Stimulated activated naive CD8-positive, alpha-beta T cell treated with anti-CD3 and anti-CD28 coated beads, Interleukin-15, amount 100 ng/mL, for 72 hours (primary cell): Measurements from ENCODE around the gene NT5DC2.
A peak's percentile ranks its signal among the peaks of the same experiment; 100 is the strongest.

Experiments used
- ATAC-seq: fragments of 150-1000 bp; cut with Tn5 transposase; 2 replicates; pipeline ENCODE4 v1.10.0; 2021; ENCODE audit warnings: mild to moderate bottlenecking, moderate library complexity
- DNase-seq, 2 donors: peaks; one replicate each; pipeline ENCODE4 v3.0.0; 2021 to 2022
- H3K27ac Mint-ChIP-seq, 2 donors: one replicate each; pipeline ENCODE4 v1.8.0; 2022; ENCODE audit warnings: mild to moderate bottlenecking in 2 of 2, mixed read lengths in 2 of 2, moderate library complexity in 2 of 2
- H3K27me3 Mint-ChIP-seq: one replicate; pipeline ENCODE4 v1.8.0; 2022; ENCODE audit warnings: mixed read lengths
- H3K4me1 Mint-ChIP-seq: one replicate; pipeline ENCODE4 v1.8.0; 2022; ENCODE audit warnings: mild to moderate bottlenecking, mixed read lengths
- H3K4me3 Mint-ChIP-seq, 2 donors: one replicate each; pipeline ENCODE4 v1.8.0; 2022; ENCODE audit warnings: mild to moderate bottlenecking in 2 of 2, mixed read lengths in 2 of 2, moderate library complexity in 1 of 2
- H3K9me3 Mint-ChIP-seq, 2 donors: one replicate each; pipeline ENCODE4 v1.8.0; 2022; ENCODE audit warnings: mixed read lengths in 2 of 2

Gene NT5DC2

GRCh38 chr3:52546111-52546901 is 12.6 kb upstream of the NT5DC2 start:
- no peak for DNase-seq
- Mint-ChIP-seq H3K9me3 (no peaks in the 10 kb centered on the region), H3K27me3 (no peaks in the 10 kb centered on the region), H3K4me1 (peaks cover 8% of the 10 kb centered on the region), H3K4me3 (no peak overlapping the region), H3K27ac (peak overlapping the region in 1 of 2 donors; percentile 40)
- ATAC-seq, result no peak

- H3K27me3 Mint-ChIP-seq, result no peaks in the 10 kb centered on the region
- no peak overlapping the region for H3K4me3 Mint-ChIP-seq
- H3K9me3 Mint-ChIP-seq, result no peaks in the 10 kb centered on the region
- peaks cover 8% of the 10 kb centered on the region for H3K4me1 Mint-ChIP-seq
- DNase-seq, result no peak
- H3K27ac Mint-ChIP-seq, result peak overlapping the region; percentile 27 to 75
- ATAC-seq, result no peak
These were observed 11.3 kb upstream of the NT5DC2 start for GRCh38 chr3:52544937-52545336.

- no peak for ATAC-seq
- Mint-ChIP-seq H3K4me3 (no peak overlapping the region), H3K9me3 (no peaks in the 10 kb centered on the region), H3K27me3 (no peaks in the 10 kb centered on the region), H3K4me1 (peaks cover 42% of the 10 kb centered on the region), H3K27ac (no peak overlapping the region)
- no peak for DNase-seq
These were observed 7.4 kb upstream of the NT5DC2 start for GRCh38 chr3:52541050-52541449.

GRCh38 chr3:52539010-52539653 is 5.5 kb upstream of the NT5DC2 start:
- Mint-ChIP-seq H3K9me3 (no peaks in the 10 kb centered on the region), H3K27me3 (no peaks in the 10 kb centered on the region), H3K27ac (peak overlapping the region; percentile 14 to 30), H3K4me1 (peaks cover 52% of the 10 kb centered on the region), H3K4me3 (peak overlapping the region; percentile 24 to 34)
- no peak for DNase-seq
- ATAC-seq, result no peak

- no peaks in the 10 kb centered on the region for H3K9me3 Mint-ChIP-seq
- DNase-seq (no peak), ATAC-seq (no peak)
- peaks cover 55% of the 10 kb centered on the region for H3K4me1 Mint-ChIP-seq
- no peaks in the 10 kb centered on the region for H3K27me3 Mint-ChIP-seq
- peak overlapping the region; percentile 94 to 97 for H3K4me3 Mint-ChIP-seq
- peak overlapping the region; percentile 30 to 59 for H3K27ac Mint-ChIP-seq
These were observed 4.2 kb upstream of the NT5DC2 start for GRCh38 chr3:52537726-52538421.

- Mint-ChIP-seq H3K27ac (peak overlapping the region; percentile 98 to 99), H3K4me3 (peak overlapping the region; percentile 94 to 97), H3K27me3 (no peaks in the 10 kb centered on the region), H3K4me1 (peaks cover 62% of the 10 kb centered on the region), H3K9me3 (no peaks in the 10 kb centered on the region)
- ATAC-seq, result no peak
- no peak for DNase-seq
These were observed 3.5 kb upstream of the NT5DC2 start for GRCh38 chr3:52537165-52537620.

GRCh38 chr3:52536369-52537164 is 2.9 kb upstream of the NT5DC2 start, which contains the start of gene UQCC5:
Gene UQCC5, plus strand, starts transcription at chr3:52536605. Its CDS starts 151 bp downstream, at chr3:52536756.
- Mint-ChIP-seq H3K27me3 (no peaks in the 10 kb centered on the region), H3K4me3 (peak within 1 kb of the TSS; percentile 94 to 97), H3K4me1 (peaks cover 67% of the 10 kb centered on the region), H3K27ac (peak within 1 kb of the TSS; percentile 98 to 99), H3K9me3 (no peaks in the 10 kb centered on the region)
- peak; percentile 98 to 99 for DNase-seq
- peak; percentile 92 for ATAC-seq

GRCh38 chr3:52536112-52536368 is 2.4 kb upstream of the NT5DC2 start:
- Mint-ChIP-seq H3K4me3 (peak overlapping the region; percentile 94 to 97), H3K9me3 (no peaks in the 10 kb centered on the region), H3K27me3 (no peaks in the 10 kb centered on the region), H3K4me1 (peaks cover 67% of the 10 kb centered on the region), H3K27ac (peak overlapping the region; percentile 33 to 55)
- ATAC-seq, result no peak
- DNase-seq, result no peak

- Mint-ChIP-seq H3K9me3 (no peaks in the 10 kb centered on the region), H3K27me3 (no peaks in the 10 kb centered on the region), H3K27ac (no peak overlapping the region), H3K4me3 (peak overlapping the region; percentile 94 to 97), H3K4me1 (peaks cover 67% of the 10 kb centered on the region)
- ATAC-seq (no peak), DNase-seq (peak in 1 of 2 donors; percentile 9)
These were observed 1.9 kb upstream of the NT5DC2 start for GRCh38 chr3:52535411-52536111.

- Mint-ChIP-seq H3K27me3 (no peaks in the 10 kb centered on the region), H3K4me1 (peaks cover 63% of the 10 kb centered on the region), H3K9me3 (no peaks in the 10 kb centered on the region), H3K27ac (peak overlapping the region; percentile 57 to 85), H3K4me3 (peak overlapping the region; percentile 84 to 91)
- ATAC-seq (no peak), DNase-seq (peak in 1 of 2 donors; percentile 13)
These were observed 875 bp upstream of the NT5DC2 start for GRCh38 chr3:52534281-52535183.

- peak; percentile 35 to 36 for DNase-seq
- Mint-ChIP-seq H3K27me3 (no peaks in the 10 kb centered on the region), H3K27ac (peak overlapping the region in 1 of 2 donors; percentile 81), H3K9me3 (no peaks in the 10 kb centered on the region), H3K4me1 (peaks cover 48% of the 10 kb centered on the region), H3K4me3 (peak overlapping the region; percentile 71 to 90)
- ATAC-seq, result peak; percentile 5
These were observed 627 bp downstream of the NT5DC2 start for GRCh38 chr3:52532838-52533622.

- H3K4me1 Mint-ChIP-seq, result peaks cover 42% of the 10 kb centered on the region
- peak overlapping the region; percentile 71 to 90 for H3K4me3 Mint-ChIP-seq
- H3K27ac Mint-ChIP-seq, result peak overlapping the region in 1 of 2 donors; percentile 81
- no peaks in the 10 kb centered on the region for H3K27me3 Mint-ChIP-seq
- ATAC-seq, result no peak
- no peak for DNase-seq
- H3K9me3 Mint-ChIP-seq, result no peaks in the 10 kb centered on the region
These were observed 1.2 kb downstream of the NT5DC2 start for GRCh38 chr3:52532517-52532837.

- no peaks in the 10 kb centered on the region for H3K27me3 Mint-ChIP-seq
- H3K9me3 Mint-ChIP-seq, result no peaks in the 10 kb centered on the region
- ATAC-seq (no peak), DNase-seq (no peak)
- H3K27ac Mint-ChIP-seq, result no peak overlapping the region
- peak overlapping the region; percentile 71 to 90 for H3K4me3 Mint-ChIP-seq
- peaks cover 39% of the 10 kb centered on the region for H3K4me1 Mint-ChIP-seq
These were observed 1.7 kb downstream of the NT5DC2 start for GRCh38 chr3:52531860-52532516.
